Hepatic stellate cell (primary cell): ENCODE data around the gene KCNE2.
"Not testable (repeated sequence)": the region's sequence is repeated elsewhere in the genome, so short reads cannot be mapped to it uniquely, and the experiment has no call there.

Experiments used
- DNase-seq: peaks from one replicate; pipeline ENCODE4 v3.0.0; 2011; ENCODE audit warnings: low spot score

Gene KCNE2

GRCh38 chr21:34353182-34353581 lies 10.6 kb upstream of the KCNE2 start:
- no peak for DNase-seq

DNA sequence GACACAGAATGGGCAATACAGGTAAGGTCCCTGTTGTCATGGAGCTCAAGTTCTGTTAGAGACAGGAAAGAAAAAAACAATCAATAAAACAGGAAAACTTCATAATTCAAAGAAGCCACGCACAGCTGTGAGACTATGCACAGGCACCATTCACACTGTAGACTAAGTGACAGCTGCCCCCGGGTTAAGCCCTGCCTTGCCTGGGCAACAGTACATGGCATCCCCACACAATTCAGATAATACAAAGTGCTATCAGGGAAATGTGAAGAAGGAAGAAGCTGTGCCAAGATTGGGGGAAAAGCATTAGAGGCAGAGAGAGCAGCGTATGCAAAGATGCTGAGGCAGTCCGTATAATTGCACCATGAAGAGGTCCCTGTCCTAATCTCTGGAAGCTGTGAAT lies 9.0 kb upstream of the KCNE2 start:
- no peak for DNase-seq

GRCh38 chr21:34355570-34355969 lies 8.2 kb upstream of the KCNE2 start:
- DNase-seq, result no peak

DNA sequence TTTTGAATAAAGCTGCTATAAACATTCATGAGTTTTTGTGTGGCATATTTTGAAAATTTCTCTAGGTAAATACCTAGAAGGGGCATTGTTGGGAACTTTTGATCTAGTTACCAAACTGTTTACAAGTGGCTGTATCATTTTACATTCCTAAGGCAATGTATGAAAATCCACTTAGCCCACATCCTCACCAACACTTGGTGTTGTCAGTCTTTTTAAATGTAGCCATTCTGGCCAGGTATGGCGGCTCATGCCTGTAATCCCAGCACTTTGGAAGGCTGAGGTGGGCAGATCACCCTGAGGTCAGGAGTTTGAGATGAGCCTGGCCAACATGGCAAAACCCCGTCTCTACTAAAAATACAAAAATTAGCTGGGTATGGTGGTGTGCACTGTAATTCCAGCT lies 5.9 kb upstream of the KCNE2 start:
- no peak for DNase-seq

DNA sequence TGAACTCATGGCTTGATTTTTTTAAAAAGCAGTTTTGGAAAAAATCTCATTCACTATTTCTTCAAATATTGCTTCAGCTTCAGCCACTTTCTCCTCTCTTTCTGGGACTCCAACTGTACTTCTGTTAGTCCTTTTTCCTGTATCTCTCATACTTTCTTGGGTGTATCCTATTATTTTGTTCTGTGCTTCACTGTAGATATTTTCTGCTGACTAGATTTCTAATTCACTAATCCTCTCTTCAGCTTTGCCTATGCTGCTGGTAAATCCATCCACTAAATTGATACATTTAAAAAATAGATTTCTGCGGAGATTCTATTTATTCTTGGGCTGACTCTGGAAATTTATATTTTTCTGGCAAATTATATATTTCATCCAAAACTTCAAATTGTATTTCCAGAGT lies 4.9 kb upstream of the KCNE2 start:
- no peak for DNase-seq

- no peak for DNase-seq
Observed at GRCh38 chr21:34360488-34361241, 3.1 kb upstream of the KCNE2 start.

- no peak for DNase-seq
Observed at GRCh38 chr21:34362136-34362444, 1.7 kb upstream of the KCNE2 start.

GRCh38 chr21:34362670-34363069 lies 1.1 kb upstream of the KCNE2 start:
- DNase-seq, result no peak

DNA sequence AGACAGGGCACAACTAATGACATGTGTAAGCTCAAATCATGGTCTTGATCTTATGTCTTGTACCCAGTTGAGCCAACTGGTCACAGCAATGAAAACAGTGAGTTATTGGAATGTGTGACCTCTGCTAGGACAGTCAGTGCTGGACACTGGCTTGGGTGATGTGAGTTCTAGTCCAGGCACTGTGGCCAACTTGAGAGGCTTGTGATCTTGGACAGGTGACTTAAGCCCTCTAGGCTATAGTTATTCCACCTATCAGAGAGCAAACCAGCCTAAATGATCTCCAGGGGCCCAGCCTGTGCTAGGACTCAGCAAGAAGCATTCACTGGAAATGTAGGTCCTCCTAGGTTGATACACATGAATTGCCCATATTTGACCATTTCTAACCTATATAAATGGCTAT lies 1.1 kb downstream of the KCNE2 start:
- no peak for DNase-seq

DNA sequence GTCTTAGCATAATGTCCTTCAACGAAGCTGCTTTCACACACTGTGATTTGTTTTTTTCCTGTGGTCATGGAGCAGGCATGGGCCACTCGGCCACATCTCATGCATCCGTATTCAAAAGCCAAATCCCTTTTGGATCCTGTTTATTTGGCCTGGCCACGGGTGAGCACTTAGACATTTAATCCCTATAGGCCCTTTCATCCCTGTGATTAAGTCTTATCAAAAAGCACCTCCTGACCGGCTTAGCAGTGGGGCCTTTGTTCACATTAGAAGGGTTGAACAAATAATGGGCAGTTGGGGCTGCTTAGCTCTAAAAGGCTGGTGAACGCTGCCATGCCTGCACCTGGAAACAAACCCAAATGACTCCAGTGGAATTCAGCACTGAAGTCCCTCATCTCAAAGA lies 2.0 kb downstream of the KCNE2 start:
- no peak for DNase-seq

GRCh38 chr21:34367320-34367935 lies 3.6 kb downstream of the KCNE2 start:
- peak; percentile 36 for DNase-seq

- DNase-seq, result no peak
Observed at GRCh38 chr21:34369741-34370140, 5.9 kb downstream of the KCNE2 start.

- DNase-seq, result no peak
Observed at GRCh38 chr21:34372321-34372720, 8.5 kb downstream of the KCNE2 start.

DNA sequence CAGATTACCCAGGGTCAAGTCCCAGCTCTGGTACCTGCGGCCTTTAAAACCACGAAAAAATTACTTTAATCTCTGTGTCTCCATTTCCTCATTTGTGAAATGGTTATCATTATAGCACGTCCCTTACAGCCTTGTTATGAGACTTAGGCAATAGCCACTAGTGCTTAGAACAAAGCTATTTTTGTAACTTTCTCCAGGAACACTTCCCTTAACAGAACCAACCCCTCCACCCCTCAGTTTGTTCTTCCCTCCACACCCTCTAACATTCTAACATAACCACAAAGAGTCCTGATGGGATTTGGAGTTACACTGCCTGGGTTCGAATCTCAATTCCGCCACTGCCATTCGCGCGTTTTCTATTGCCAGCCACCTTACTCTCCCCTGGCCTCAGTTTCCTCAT lies 10.7 kb downstream of the KCNE2 start:
- not testable (repeated sequence) for DNase-seq

DNA sequence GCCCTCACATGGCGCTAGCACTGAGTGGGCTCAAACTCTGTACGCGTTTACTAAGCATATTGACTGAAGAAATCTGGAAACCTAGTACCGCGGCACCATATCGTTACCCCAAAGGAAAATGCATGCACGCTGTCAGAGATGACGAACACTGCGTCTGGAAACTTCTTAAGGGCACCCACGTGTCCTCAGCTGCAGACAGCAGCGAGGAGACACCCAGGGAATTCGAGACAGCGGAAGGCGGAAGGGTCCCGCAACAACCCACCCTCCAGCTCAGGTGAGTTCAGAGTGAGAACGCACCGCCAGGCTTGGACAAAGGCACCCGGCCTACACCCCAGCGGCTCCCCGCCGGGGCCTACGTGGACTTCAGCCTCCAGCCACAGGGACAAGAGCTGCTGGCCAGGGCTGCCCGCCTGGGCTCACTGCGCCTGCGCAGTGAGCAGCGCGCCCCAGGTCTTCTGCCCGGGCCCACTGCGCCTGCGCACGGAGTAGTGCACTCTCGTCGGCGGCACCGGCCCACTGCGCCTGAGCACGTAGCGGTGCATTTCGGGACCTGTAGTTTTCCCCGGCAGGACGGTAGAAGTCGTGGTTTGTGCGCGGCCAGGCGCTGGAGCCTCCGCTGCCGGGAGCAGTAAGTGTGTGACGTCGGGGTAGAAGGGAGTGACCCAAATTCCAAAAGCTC lies 11.3 kb downstream of the KCNE2 start, which contains the start of gene SMIM11:
SMIM11 (plus strand) TSS at position 568 of the 679 bp plus-strand sequence. CDS start 3,998 bp downstream, outside the sequence.
- not testable (repeated sequence) for DNase-seq

DNA sequence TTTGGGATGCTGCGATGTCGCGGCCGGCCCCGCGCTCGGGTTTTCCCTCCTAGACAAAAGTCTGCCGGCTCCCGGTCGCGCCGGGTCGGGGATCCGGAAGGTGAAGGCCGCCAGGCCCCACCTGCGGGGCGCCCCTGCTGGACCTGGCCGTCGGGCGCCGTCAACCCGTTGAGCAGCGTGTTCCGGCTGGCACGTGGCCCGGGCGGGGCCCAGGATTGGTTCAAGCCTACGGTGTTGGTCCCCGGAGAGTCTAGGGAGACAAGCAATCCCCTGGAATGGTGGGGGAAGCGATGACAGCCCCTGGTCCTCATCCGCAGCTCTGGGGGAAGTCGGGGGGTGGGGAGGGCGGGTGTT lies 11.8 kb downstream of the KCNE2 start:
- DNase-seq, result not testable (repeated sequence)

GRCh38 chr21:34383138-34383537 lies 19.3 kb downstream of the KCNE2 start:
- not testable (repeated sequence) for DNase-seq

GRCh38 chr21:34383724-34384415 lies 20.1 kb downstream of the KCNE2 start:
- DNase-seq, result not testable (repeated sequence)

GRCh38 chr21:34400522-34400921 lies 36.7 kb downstream of the KCNE2 start:
- DNase-seq, result not testable (repeated sequence)

DNA sequence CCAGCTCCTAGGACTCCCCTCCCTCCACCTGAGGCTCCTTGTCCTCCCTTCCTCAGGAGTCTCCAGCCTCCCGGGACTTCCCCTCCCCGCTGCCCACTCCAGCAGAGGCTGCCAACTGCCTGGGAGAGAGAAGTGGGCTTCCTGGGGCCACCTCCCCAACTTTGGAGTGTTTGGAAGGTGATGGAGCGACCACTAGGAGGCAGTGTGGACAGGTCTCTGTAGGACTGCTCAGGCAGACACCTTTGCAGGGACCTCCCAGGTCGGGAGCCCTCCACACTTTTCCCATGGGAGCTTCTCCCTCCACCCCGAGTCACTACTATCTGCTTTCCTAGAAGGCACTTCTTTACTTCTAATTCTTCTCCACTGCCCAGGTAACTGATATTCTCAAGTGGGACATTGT lies 40.9 kb downstream of the KCNE2 start:
- DNase-seq, result not testable (repeated sequence)

GRCh38 chr21:34405686-34406085 lies 41.9 kb downstream of the KCNE2 start:
- DNase-seq, result not testable (repeated sequence)

DNA sequence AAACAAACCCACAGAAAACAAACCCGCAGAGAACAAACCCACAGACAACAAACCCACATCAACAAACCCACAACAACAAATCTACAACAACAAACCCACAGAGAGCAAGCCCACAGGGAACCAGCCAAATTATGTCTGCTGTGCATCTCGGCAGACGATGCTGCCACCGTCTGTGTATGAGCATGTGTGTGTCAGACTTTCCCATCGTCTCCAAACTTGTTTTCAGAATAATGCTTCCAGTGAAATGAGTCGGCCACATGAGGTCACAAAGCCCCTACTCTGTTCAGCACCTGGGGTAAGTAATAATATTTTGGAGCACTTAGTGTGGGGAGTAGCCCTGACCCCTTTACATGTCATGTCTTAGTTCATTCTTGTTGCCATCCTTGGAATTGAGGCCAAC lies 42.3 kb downstream of the KCNE2 start:
- not testable (repeated sequence) for DNase-seq

DNA sequence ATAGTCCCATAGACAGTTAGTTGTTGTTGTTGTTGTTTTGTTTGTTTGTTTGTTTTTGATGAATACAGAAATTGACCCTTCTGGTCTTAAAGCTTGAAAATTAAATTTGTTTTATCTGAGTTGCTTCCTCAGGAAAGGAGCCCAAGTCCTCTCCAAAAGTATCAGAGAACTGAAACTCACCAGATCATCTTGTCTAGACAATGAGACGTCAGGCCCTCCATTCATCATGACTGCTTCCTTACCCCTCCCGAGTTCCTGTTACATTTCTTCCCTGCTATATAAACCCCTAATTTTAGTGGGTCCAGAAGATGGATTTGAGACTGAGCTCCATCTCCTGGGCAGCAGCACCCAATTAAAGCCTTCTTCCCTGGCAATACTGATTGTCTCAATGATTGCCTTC lies 42.9 kb downstream of the KCNE2 start:
- DNase-seq, result not testable (repeated sequence)
